ENCODE measurements around the gene ESPN.

The ESPN gene

DNA sequence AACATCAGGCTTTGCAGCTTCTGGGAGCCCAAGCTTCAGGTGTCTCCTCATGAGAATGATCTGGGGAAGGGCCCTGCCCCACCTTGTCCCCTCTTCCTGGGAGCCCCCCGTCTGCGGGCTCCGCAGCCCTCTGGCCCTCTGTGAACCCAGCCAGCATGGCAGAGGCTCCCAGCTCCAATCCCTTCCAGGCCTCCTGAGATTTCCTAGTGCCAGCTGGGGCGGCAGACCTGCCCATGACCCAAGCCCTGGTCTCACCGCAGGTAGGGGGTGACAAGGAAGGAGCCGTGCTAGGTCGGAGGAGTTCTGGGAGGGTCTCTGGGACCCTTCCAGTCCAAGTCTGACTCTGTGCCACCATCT lies 59.2 kb downstream of the ESPN start:
- ChIA-PET POLR2A (no interaction called here), CTCF (interaction anchor here (0.8 to 1.8 kb wide), 4 partner anchors 8 to 237 kb away, joined by 4 to 10 read pairs (median 6); no protein-coding TSS in a partner anchor)
- no peak overlapping the region for H3K27ac ChIP-seq (ENCODE audit: extremely low read depth, low read depth, low read length)
- no peaks in the 10 kb centered on the region for H3K9me3 ChIP-seq (ENCODE audit: control insufficient read depth, insufficient read depth, low read depth, low read length)
- H3K4me1 ChIP-seq (ENCODE audit: control insufficient read depth, insufficient read depth, low read length) = no peaks in the 10 kb centered on the region
- H3K4me3 ChIP-seq (ENCODE audit: low read depth, low read length) = no peak overlapping the region
- no peak for TF ChIP-seq ZFP41 (tag by site-specific recombination; IDR thresholded peaks at IDR 0.05; ENCODE audit: borderline replicate concordance)
- no peak for TF ChIP-seq ZNF214 (tag by site-specific recombination; IDR thresholded peaks at IDR 0.05; ENCODE audit: borderline replicate concordance)
- no peak for TF ChIP-seq ZNF544 (tag by site-specific recombination; IDR thresholded peaks at IDR 0.05)
- no peak for TF ChIP-seq SETDB1 (IDR thresholded peaks at IDR 0.05; ENCODE audit: insufficient read length, low read length)
- TF ChIP-seq GLI4 (tag by site-specific recombination; IDR thresholded peaks at IDR 0.05) = no peak
- TF ChIP-seq GFI1B (tag by site-specific recombination; IDR thresholded peaks at IDR 0.05) = no peak
- TF ChIP-seq ZNF239 (tag by site-specific recombination; IDR thresholded peaks at IDR 0.05) = no peak
- no peak for TF ChIP-seq TRIM28 (IDR thresholded peaks at IDR 0.05; ENCODE audit: borderline replicate concordance, low read length)
- TF ChIP-seq ZSCAN16 (tag by site-specific recombination; IDR thresholded peaks at IDR 0.05) = no peak
- no peak for TF ChIP-seq ATF2 (tag by site-specific recombination; IDR thresholded peaks at IDR 0.05; ENCODE audit: low read depth)
- no peak for TF ChIP-seq CTCF (tag by site-specific recombination; IDR thresholded peaks at IDR 0.05)
- TF ChIP-seq ZBTB48 (tag by site-specific recombination; IDR thresholded peaks at IDR 0.05) = no peak
- no peak for TF ChIP-seq ZNF514 (tag by site-specific recombination; IDR thresholded peaks at IDR 0.05)
- no peak for TF ChIP-seq ZNF473 (tag by site-specific recombination; IDR thresholded peaks at IDR 0.05)
- TF ChIP-seq KLF7 (tag by site-specific recombination; IDR thresholded peaks at IDR 0.05; ENCODE audit: borderline replicate concordance) = no peak
- TF ChIP-seq ZNF404 (tag by site-specific recombination; IDR thresholded peaks at IDR 0.05) = no peak
- no peak for TF ChIP-seq ZNF202 (tag by site-specific recombination; IDR thresholded peaks at IDR 0.05; ENCODE audit: borderline replicate concordance)
- no peak for TF ChIP-seq ZNF707 (tag by site-specific recombination; IDR thresholded peaks at IDR 0.05)
- TF ChIP-seq ZNF391 (tag by site-specific recombination; IDR thresholded peaks at IDR 0.05; ENCODE audit: borderline replicate concordance, low read depth) = no peak
- no peak for TF ChIP-seq ZNF140 (tag by site-specific recombination; IDR thresholded peaks at IDR 0.05)
- no peaks in the 10 kb centered on the region for H3K36me3 ChIP-seq (ENCODE audit: control insufficient read depth in 2 of 2, insufficient read depth in 1 of 2, low read length in 2 of 2)

GRCh38 chr1:6484826-6485167 lies 60.2 kb downstream of the ESPN start:
- no peaks in the 10 kb centered on the region for H3K4me1 ChIP-seq (ENCODE audit: control insufficient read depth, insufficient read depth, low read length)
- no peaks in the 10 kb centered on the region for H3K9me3 ChIP-seq (ENCODE audit: control insufficient read depth, insufficient read depth, low read depth, low read length)
- no peaks in the 10 kb centered on the region for H3K36me3 ChIP-seq (ENCODE audit: control insufficient read depth in 2 of 2, insufficient read depth in 1 of 2, low read length in 2 of 2)
- no peak overlapping the region for H3K27ac ChIP-seq (ENCODE audit: extremely low read depth, low read depth, low read length)
- CTCF ChIA-PET = interaction anchor here (0.7 to 1.8 kb wide), 4 partner anchors 9 to 238 kb away, joined by 3 to 10 read pairs (median 6); no protein-coding TSS in a partner anchor
- TF ChIP-seq ZBTB17 (tag by site-specific recombination; IDR thresholded peaks at IDR 0.05) = no peak
- TF ChIP-seq ZBTB1 (tag by site-specific recombination; IDR thresholded peaks at IDR 0.05) = no peak
- TF ChIP-seq ZSCAN4 (tag by site-specific recombination; IDR thresholded peaks at IDR 0.05) = no peak
- no peak for TF ChIP-seq SETDB1 (IDR thresholded peaks at IDR 0.05; ENCODE audit: insufficient read length, low read length)
- no peak for TF ChIP-seq KLF7 (tag by site-specific recombination; IDR thresholded peaks at IDR 0.05; ENCODE audit: borderline replicate concordance)
- no peak for TF ChIP-seq ZNF140 (tag by site-specific recombination; IDR thresholded peaks at IDR 0.05)
- POLR2A ChIA-PET = no interaction called here
- H3K4me3 ChIP-seq (ENCODE audit: low read depth, low read length) = no peak overlapping the region
